Fibroblast of lung (primary cell): ENCODE measurements around the gene KRTDAP.

Experiments used
- CTCF ChIP-seq, 2 donors: IDR thresholded peaks in 1 of 2; conservative IDR thresholded peaks in 1 of 2; 1 replicate in 1 of 2; 2 replicates in 1 of 2; pipeline ENCODE4 v1.5.1; 2011 to 2012; ENCODE audit warnings: low read length in 2 of 2, control low read depth in 1 of 2, inconsistent platforms in 1 of 2, low read depth in 1 of 2, mild to moderate bottlenecking in 1 of 2
- EZH2 ChIP-seq: IDR thresholded peaks from 2 replicates; pipeline ENCODE4 v1.5.1; 2012; ENCODE audit warnings: low read length, control low read depth, mild to moderate bottlenecking; ENCODE audit errors: missing control alignments

GRCh38 chr19:35517342-35517741 is 27.1 kb upstream of the KRTDAP start:
- no peak for TF ChIP-seq CTCF (conservative IDR thresholded peaks at IDR 0.05 in 1 of 2, IDR thresholded peaks at IDR 0.05 in 1 of 2; ENCODE audit: low read depth in 1 of 2, low read length in 2 of 2)
- TF ChIP-seq EZH2 = no peak
